ENCODE results near the gene MEG3.

DNA sequence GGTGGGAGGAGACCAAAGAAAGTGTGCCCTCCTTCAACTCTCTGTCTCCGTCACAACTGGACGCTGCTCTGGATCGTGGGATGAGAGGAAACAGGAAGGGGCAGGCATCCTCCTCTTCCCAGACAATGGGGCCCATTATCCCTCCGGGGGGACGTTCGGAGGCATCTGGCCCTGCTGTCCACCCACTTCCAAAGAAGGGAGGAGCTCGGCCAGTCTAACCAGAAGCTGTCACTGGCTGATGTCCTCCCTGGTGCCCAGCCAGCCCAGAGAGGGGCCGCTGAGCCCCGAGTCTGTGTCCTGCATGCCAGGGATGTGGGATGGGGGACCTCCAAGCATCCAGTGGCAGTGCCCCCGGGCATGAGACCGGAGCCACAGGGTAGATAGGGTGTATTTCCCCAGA lies 39.8 kb upstream of the MEG3 start:
- TF ChIP-seq POLR2AphosphoS5 (IDR thresholded peaks at IDR 0.05; ENCODE audit: low read depth, low read length) (no peak), POLR2A (IDR thresholded peaks at IDR 0.05; ENCODE audit: low read depth, low read length) (no peak), TAF1 (IDR thresholded peaks at IDR 0.05; ENCODE audit: low read depth, low read length) (no peak), SPI1 (IDR thresholded peaks at IDR 0.05; ENCODE audit: low read depth, low read length) (no peak), PAX5 (IDR thresholded peaks at IDR 0.05; ENCODE audit: insufficient read depth, low read length, severe bottlenecking) (no peak), POU2F2 (IDR thresholded peaks at IDR 0.05; ENCODE audit: low read depth, low read length) (no peak)
